HG02938 (cell line): Measurements from ENCODE around the gene MORN1.

Experiments
- ATAC-seq: cut with Tn5 transposase; IDR thresholded peaks from one replicate; pipeline ENCODE4 v1.9.1; 2021; ENCODE audit warnings: mild to moderate bottlenecking, moderate library complexity; ENCODE audit not compliant: unreplicated experiment

MORN1 gene

GRCh38 chr1:2324553-2325366 is 66.6 kb downstream of the MORN1 start:
- no peak for ATAC-seq

- ATAC-seq = no peak
Observed at GRCh38 chr1:2323451-2323974, 67.8 kb downstream of the MORN1 start.

- no peak for ATAC-seq
Observed at GRCh38 chr1:2322581-2323211, 68.7 kb downstream of the MORN1 start.

GRCh38 chr1:2322065-2322571 is 69.2 kb downstream of the MORN1 start:
- no peak for ATAC-seq

GRCh38 chr1:2320760-2321667 is 70.3 kb downstream of the MORN1 start:
- ATAC-seq = no peak

- ATAC-seq = no peak
Observed at GRCh38 chr1:2320006-2320405, 71.3 kb downstream of the MORN1 start.

GRCh38 chr1:2319291-2319690 is 72.1 kb downstream of the MORN1 start:
- ATAC-seq = no peak

GRCh38 chr1:2318314-2319278 is 72.8 kb downstream of the MORN1 start:
- no peak for ATAC-seq

GRCh38 chr1:2317230-2318065 is 73.9 kb downstream of the MORN1 start:
- ATAC-seq = no peak

- no peak for ATAC-seq
Observed at GRCh38 chr1:2316451-2316961, 74.8 kb downstream of the MORN1 start.

GRCh38 chr1:2315674-2316450 is 75.5 kb downstream of the MORN1 start:
- ATAC-seq = no peak

- no peak for ATAC-seq
Observed at GRCh38 chr1:2314803-2315673, 76.3 kb downstream of the MORN1 start.

GRCh38 chr1:2314273-2314802 is 77.0 kb downstream of the MORN1 start:
- no peak for ATAC-seq

GRCh38 chr1:2313651-2314261 is 77.6 kb downstream of the MORN1 start:
- no peak for ATAC-seq

GRCh38 chr1:2312515-2313301 is 78.6 kb downstream of the MORN1 start:
- ATAC-seq = no peak

GRCh38 chr1:2312160-2312514 is 79.2 kb downstream of the MORN1 start:
- no peak for ATAC-seq
